GM19240 (cell line): ENCODE measurements around the gene ORM2.

Source experiments
- DNase-seq: peaks from one replicate; pipeline ENCODE4 v3.0.0; 2011; ENCODE audit warnings: low spot score; ENCODE audit not compliant: insufficient read length

ORM2 gene

DNA sequence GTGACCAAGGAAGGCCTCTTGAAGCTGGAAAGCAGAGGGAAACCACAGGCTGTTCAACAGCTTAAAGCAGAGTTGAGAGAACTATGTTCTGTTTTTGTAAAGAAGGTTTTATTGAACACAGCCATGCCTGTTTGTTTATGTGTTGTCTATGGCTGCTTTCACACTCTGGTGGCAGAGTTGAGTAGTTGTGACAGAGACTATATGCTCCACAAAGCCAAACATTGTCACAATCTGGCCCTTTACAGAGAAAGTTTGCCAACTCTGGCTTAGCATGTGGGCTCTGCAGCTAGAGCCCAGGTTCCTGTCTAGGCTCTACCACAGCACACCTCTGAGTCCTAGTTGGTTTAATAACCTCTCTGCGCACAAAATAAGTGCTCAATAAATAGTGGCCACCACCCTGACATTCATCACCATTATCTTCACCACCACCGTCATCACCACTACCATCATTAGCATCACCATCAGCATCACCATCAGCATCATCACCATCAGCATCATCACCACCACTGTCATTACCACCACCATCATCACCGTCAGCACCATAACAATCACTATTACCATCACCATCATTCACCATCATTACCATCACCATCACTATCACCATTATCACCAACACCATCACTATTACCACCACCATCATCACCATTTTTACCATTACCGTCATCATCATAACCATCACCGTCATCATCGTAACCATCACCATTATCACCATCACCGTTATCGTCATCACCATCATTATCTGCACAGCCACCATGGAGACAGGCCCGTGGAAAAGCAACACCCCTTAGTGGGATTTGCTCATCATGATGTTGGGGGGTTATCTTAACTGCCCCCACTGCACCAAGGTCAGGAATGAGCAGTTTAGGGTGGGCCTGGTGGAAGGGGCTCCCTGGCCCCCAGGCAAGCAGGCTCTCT, 39.8 kb downstream of the ORM2 start:
- DNase-seq: no peak

DNA sequence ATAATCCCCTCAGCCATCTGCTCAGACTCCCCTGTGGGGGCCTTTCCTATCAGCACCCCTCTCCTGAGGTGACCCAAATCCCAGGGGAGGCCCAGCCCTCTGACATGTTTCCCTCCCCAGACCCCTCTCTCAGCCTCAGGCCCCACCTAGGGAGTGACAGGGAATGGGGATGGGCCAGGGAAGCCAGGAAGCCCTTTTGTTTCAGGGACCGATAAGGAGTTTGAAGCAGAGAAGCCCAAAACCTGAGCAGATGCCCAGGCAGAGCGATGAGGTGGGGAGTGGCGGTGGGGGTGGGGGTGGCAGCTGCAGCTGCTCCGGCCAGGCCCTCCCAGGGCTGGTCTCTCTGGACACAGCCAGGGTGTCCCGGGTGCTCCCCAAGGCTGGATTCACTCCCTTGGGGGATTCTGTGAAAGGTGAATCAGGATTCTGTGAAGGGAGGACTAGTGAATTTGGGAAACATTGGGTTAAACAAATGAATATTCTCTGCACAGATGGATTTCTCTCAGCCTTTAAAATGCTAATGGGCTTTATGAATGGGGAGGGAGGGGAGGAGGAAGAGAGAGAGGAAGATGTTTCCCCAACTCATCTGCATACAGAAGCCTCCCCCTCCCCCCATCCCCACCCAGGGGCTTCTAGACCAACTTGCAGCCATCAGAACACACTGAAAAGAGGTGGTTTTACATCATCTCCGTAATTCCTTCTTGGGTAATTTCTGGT, 40.7 kb downstream of the ORM2 start:
- DNase-seq: no peak

DNA sequence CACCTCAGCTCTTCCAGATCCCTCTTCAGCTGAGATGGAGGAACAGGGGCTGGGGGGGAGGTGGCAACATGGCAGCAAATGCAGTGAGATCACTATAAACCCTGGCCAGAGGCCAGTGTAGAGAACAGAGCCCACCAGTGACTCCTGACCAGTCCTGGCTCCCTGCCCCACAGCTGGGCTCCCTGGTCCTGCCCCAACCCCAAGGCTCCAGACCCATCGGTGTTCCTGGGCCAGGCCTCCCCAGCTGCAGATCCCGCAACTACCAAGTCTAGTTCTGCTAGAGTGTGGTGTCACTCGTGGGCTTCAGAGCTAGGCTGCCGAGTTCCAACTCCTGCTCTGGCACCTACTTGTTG, 41.3 kb downstream of the ORM2 start:
- no peak for DNase-seq

DNA sequence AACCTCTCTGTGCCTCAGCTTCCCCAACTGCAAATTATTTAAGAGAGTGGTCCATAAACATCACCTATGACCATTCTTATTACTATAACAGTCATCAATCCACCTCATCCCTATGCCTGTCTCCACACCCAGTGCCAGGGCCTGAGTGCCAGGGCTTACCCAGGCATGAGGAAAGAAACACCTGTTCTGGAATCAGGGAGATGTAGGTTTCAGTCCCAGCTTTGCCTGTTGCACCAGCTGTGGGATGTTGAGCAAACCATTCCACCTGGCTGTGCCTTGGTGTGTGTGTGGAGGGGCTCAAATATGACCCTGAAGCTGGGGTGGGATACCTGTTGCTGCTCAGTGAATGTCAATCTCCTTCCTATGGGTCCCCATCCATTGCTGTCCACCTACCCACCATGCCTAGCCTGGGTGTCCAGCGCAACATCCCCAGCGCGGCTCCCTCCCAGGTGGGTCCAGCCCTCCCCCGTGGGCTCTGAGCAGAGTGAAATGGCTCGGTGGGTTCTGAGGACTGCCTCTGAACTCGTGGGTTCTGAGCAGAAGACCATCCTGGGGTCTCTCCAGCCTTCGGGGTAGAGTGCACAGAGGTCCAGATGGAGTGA, 41.8 kb downstream of the ORM2 start:
- no peak for DNase-seq

GRCh38 chr9:114371973-114372917, 42.6 kb downstream of the ORM2 start:
- no peak for DNase-seq

DNA sequence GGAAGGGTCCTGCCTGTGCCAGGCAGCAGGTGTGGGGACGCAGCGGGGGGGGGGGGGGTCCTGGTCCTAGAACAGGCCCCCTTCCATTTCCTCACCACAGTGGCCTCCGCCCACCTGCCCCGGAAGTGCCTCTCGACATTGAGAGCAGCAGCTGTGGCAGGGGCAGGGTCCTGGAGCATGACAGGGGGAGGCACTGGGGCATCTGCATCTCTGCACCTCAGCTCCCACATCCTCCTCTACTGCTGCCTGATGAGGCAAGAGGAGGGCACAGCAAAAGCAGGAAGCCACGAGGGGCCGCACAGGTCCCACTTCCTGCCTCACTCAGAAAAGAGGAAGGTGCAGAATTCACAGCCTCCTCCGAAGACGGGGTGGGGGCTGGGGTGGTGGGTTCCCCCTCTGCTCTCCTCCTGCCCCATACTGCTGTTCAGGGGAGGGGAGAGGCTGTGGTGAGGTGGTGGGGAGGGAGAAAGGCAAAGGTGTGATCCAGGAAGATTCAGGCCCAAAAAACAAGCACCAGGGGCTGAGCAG, 43.3 kb downstream of the ORM2 start:
- DNase-seq: peak; percentile 69

GRCh38 chr9:114373960-114374730, 44.5 kb downstream of the ORM2 start:
- DNase-seq: no peak

GRCh38 chr9:114374936-114375335, 45.3 kb downstream of the ORM2 start:
- no peak for DNase-seq

- DNase-seq: no peak
These were observed 45.9 kb downstream of the ORM2 start for GRCh38 chr9:114375386-114376175.

DNA sequence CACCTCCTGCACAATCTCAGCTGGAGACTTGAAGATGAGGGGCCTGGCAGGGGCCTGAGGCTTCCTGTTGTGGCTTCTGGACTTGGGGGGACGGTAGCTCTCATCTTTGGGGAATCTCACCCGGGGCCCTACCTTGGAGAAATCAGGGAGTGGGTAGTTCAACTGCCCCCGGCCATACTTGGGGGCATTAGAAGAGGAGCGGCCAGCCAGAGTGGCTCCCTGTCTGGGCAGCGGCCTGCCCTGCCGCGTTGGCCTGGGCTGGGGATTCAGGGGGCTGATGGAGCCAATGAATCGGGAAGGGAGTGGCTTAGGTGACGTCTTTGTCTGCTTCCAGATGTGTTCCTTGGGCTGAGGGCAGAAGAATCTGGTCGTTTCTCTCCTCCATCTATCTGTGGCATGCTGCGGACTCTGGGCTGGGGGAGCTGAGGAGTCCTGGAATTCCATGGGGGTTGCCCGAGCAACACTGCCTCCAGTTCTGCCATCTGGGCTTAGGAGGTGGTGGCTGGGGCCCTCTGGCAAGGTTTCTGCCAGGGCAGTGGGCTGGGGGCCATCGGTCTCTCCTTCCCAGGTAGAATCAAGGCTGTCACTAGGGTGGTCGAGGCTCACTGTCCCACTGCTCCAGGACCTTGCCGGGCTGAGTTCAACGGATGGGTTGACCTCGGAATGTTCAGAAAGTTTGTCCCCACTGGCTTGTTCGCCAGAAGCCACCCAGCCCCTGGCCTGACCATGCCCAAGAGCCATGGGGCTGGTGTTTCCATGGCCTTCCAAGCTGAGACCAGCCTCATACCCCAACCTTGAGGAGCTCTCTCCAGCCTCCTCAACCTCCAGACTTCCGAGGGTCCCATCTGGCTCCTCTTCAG, 47.1 kb downstream of the ORM2 start:
- no peak for DNase-seq

DNA sequence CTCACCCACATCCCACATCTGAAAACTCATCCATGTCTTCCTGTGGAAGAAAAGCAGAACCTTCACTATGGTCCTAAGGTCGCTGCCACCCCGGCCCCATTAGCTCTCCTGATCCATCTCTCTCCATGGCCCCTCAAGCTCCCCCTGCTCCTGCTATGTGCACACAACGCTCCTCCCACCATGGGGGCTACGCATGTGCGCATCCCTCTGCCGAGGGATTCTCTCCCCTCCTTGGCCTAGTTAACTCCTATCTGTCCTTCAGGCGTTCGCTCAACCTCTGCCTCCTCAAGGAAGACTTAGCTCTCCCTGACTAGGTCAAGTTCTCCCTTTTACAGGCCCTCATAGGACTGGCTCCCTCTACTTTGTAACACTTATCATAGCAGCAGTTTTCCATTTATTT, 48.3 kb downstream of the ORM2 start:
- no peak for DNase-seq

DNA sequence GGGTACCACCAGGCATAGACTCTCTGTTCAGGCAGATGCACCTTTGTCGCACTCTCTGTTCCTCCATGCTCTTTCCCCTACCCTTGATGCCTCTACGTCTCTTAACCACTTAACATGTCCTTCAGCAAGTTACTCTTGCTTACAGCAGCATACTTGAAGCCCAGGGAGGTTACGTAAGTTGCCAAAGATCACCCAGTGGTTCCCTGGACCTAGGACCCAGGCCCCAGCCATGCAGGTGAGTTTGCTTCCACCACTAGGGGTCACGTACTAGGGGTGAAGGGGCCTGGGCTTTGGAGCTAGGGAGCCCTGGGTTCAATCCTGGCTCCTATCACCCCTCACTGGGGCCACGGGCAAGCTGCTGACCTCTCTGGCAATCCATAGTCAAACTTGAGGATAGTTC, 49.2 kb downstream of the ORM2 start:
- DNase-seq: no peak
